HL-60 (cell line): ENCODE results near the gene LIPC.

Experiments
- DNase-seq, 2 experiments: peaks; one replicate each; pipeline ENCODE4 v3.0.0-alpha.2; 2010 to 2020; ENCODE audit warnings: low read depth in 1 of 2, low spot score in 1 of 2
- H3K27ac ChIP-seq: fragments of 250-450 bp; sonication (Bioruptor Pico); replicated peaks from 2 replicates; pipeline ENCODE4 v1.5.1; 2020; ENCODE audit warnings: mild to moderate bottlenecking, moderate library complexity
- H3K27me3 ChIP-seq: fragments of 250-450 bp; sonication (Bioruptor Pico); 2 replicates; pipeline ENCODE4 v1.5.1; 2021; ENCODE audit warnings: mild to moderate bottlenecking, moderate library complexity; ENCODE audit not compliant: insufficient read depth, poor library complexity, severe bottlenecking
- H3K4me3 ChIP-seq: replicated peaks from 2 replicates; pipeline ENCODE4 v1.5.1; 2011; ENCODE audit warnings: mild to moderate bottlenecking, control low read depth, low read length; ENCODE audit not compliant: insufficient read depth
- GABPA ChIP-seq: IDR thresholded peaks from 2 replicates; pipeline ENCODE4 v1.6.1; 2012; ENCODE audit warnings: low read depth
- POLR2AphosphoS5 ChIP-seq: IDR thresholded peaks from 2 replicates; pipeline ENCODE4 v1.6.1; 2012; ENCODE audit warnings: low read depth
- SPI1 ChIP-seq: IDR thresholded peaks from 2 replicates; pipeline ENCODE4 v1.6.1; 2012; ENCODE audit warnings: low read depth, mild to moderate bottlenecking, borderline replicate concordance
- TF ChIP-seq, protein P1 (sequence below): IDR thresholded peaks from one replicate; pipeline ENCODE4 v1.5.1; 2011; ENCODE audit warnings: low read length, control low read depth, inconsistent platforms; ENCODE audit not compliant: insufficient read depth
- TF ChIP-seq, protein P2 (sequence below): IDR thresholded peaks from 2 replicates; pipeline ENCODE4 v1.6.1; 2012; ENCODE audit warnings: low read depth; ENCODE audit not compliant: insufficient replicate concordance

Gene LIPC

DNA sequence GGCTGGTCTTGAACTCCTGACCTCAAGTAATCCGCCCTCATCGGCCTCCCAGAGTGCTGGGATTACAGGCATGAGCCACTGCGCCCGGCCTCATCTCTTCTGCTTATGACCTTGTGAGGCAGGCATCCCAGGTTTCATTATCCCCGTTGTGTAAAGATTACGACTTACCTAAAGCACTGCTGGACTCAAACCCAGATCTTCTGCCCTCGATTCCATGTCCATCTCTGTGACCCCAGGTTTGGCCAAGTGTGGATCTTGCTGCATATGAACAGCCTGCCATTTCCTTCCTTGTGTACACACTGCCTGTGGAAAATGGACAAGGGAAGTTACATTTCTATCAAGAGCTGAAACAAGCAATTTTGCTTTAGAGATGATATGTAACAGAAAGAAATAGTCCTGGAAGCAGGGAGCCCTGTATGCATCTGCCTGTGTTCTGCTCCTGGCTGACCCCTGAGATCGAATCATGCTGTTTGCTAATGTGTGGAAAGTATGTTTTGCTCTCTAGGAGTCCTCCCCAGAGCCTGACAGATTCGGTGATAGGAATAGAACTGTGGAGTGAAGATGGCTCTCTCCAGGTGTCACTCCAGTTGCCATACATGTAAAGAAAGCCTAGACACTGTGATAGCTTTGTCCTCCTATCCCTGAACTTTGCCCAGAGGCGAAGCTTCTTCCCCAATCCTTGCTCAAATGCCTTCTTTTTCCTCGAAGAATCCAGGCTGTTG, 11.8 kb upstream of the LIPC start:
- no peak for TF ChIP-seq POLR2AphosphoS5
- no peak for TF ChIP-seq SPI1
- TF ChIP-seq GABPA = no peak
- TF ChIP-seq, protein P1, sequence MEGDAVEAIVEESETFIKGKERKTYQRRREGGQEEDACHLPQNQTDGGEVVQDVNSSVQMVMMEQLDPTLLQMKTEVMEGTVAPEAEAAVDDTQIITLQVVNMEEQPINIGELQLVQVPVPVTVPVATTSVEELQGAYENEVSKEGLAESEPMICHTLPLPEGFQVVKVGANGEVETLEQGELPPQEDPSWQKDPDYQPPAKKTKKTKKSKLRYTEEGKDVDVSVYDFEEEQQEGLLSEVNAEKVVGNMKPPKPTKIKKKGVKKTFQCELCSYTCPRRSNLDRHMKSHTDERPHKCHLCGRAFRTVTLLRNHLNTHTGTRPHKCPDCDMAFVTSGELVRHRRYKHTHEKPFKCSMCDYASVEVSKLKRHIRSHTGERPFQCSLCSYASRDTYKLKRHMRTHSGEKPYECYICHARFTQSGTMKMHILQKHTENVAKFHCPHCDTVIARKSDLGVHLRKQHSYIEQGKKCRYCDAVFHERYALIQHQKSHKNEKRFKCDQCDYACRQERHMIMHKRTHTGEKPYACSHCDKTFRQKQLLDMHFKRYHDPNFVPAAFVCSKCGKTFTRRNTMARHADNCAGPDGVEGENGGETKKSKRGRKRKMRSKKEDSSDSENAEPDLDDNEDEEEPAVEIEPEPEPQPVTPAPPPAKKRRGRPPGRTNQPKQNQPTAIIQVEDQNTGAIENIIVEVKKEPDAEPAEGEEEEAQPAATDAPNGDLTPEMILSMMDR = no peak
- TF ChIP-seq, protein P2, sequence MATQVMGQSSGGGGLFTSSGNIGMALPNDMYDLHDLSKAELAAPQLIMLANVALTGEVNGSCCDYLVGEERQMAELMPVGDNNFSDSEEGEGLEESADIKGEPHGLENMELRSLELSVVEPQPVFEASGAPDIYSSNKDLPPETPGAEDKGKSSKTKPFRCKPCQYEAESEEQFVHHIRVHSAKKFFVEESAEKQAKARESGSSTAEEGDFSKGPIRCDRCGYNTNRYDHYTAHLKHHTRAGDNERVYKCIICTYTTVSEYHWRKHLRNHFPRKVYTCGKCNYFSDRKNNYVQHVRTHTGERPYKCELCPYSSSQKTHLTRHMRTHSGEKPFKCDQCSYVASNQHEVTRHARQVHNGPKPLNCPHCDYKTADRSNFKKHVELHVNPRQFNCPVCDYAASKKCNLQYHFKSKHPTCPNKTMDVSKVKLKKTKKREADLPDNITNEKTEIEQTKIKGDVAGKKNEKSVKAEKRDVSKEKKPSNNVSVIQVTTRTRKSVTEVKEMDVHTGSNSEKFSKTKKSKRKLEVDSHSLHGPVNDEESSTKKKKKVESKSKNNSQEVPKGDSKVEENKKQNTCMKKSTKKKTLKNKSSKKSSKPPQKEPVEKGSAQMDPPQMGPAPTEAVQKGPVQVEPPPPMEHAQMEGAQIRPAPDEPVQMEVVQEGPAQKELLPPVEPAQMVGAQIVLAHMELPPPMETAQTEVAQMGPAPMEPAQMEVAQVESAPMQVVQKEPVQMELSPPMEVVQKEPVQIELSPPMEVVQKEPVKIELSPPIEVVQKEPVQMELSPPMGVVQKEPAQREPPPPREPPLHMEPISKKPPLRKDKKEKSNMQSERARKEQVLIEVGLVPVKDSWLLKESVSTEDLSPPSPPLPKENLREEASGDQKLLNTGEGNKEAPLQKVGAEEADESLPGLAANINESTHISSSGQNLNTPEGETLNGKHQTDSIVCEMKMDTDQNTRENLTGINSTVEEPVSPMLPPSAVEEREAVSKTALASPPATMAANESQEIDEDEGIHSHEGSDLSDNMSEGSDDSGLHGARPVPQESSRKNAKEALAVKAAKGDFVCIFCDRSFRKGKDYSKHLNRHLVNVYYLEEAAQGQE = no peak
- Histone ChIP-seq H3K27me3 (no peaks in the 10 kb centered on the region), H3K4me3 (no peak overlapping the region), H3K27ac (no peak overlapping the region)
- no peak for DNase-seq

DNA sequence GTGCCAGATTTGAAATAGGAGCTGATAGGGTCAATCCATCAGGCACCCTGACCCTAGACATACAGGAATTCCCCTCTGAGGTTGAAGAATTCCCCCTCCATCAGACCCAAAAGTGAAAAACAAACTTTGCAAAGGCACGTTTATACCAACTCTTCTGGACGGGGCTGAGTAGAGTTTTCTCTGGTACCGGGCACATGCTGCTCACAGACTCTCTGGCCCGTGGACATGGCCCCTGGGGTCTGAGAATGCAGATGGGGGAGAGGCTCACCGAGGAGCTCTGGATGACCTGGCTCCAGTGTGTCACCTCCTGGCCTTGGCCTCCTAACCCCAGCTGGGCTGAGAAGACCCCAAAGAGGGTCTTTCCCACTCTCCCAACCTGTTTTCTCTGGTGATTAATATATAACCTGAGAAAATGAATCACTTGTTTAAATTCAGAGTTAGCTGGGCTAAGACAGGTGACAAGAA, 11.2 kb upstream of the LIPC start:
- DNase-seq = no peak
- TF ChIP-seq GABPA (no peak), SPI1 (no peak), POLR2AphosphoS5 (no peak)
- TF ChIP-seq, protein P2 = no peak
- TF ChIP-seq, protein P1 = no peak
- H3K27me3 ChIP-seq = no peaks in the 10 kb centered on the region
- H3K4me3 ChIP-seq = no peak overlapping the region
- H3K27ac ChIP-seq = no peak overlapping the region

DNA sequence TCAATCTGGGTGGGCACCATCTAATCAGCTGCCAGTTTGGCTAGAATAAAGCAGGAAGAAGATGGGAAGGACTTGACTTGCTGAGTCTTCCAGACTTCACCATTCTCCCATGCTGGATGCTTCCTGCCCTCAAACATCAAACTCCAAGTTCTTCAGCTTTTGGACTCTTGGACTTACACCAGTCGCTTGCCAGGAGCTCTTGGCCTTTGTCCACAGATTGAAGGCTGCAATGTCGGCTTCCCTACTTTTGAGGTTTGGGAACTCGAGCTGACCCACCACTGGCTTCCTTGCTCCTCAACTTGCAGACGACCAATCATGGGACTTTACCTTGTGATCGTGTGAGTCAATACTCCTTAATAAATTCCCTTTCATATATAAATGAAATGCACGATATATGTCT, 8.6 kb upstream of the LIPC start:
- no peak for DNase-seq
- no peak overlapping the region for H3K27ac ChIP-seq

More for the DNA sequence above, 8.6 kb upstream of the LIPC start:
- Histone ChIP-seq H3K27me3 (no peaks in the 10 kb centered on the region), H3K4me3 (no peak overlapping the region)
- TF ChIP-seq, protein P2 = no peak
- TF ChIP-seq GABPA = no peak
- no peak for TF ChIP-seq POLR2AphosphoS5
- no peak for TF ChIP-seq SPI1
- TF ChIP-seq, protein P1 = no peak
